GM13976 (cell line): Measurements from ENCODE around the gene SHISA9.

ENCODE experiments used
- DNase-seq: peaks from one replicate; pipeline ENCODE4 v3.0.0; 2012; ENCODE audit warnings: low spot score
- in situ Hi-C: fragments of 300-500 bp; cut with MboI; formaldehyde crosslinking; loops from one replicate; pipeline ENCODE4 v1.12.0; 2022; ENCODE audit warnings: low sequenced_read_pairs, mixed read lengths, inconsistent platforms; ENCODE audit not compliant: unreplicated experiment
- TF ChIP-seq, protein P1 (sequence below): IDR thresholded peaks from 2 replicates; pipeline ENCODE4 v1.5.1; 2012; ENCODE audit warnings: borderline replicate concordance, mild to moderate bottlenecking; ENCODE audit not compliant: insufficient read depth; ENCODE audit errors: extremely low read depth, missing control alignments, control extremely low read depth

Gene SHISA9

DNA sequence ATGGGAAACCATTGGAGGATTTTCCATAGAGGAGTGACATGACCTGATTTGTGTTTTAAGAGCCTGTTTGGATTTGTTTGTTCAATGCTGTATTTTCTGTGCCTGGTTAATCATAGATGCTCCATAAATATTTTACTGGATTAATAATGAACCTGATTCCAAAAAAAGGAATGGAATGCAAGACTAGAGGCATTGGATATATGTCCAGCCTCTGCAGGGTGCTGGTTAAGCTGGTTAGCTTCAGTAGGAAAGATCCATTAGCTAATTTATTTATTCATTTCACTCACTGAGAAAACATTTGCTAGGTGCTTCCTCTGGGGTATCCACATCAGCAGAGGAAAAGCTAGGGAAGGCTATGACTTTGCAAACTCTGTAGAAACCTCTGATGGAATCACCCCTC is 57.7 kb downstream of the SHISA9 start:
- no peak for DNase-seq
- in situ Hi-C loops, result no loop called here
- TF ChIP-seq, protein P1, sequence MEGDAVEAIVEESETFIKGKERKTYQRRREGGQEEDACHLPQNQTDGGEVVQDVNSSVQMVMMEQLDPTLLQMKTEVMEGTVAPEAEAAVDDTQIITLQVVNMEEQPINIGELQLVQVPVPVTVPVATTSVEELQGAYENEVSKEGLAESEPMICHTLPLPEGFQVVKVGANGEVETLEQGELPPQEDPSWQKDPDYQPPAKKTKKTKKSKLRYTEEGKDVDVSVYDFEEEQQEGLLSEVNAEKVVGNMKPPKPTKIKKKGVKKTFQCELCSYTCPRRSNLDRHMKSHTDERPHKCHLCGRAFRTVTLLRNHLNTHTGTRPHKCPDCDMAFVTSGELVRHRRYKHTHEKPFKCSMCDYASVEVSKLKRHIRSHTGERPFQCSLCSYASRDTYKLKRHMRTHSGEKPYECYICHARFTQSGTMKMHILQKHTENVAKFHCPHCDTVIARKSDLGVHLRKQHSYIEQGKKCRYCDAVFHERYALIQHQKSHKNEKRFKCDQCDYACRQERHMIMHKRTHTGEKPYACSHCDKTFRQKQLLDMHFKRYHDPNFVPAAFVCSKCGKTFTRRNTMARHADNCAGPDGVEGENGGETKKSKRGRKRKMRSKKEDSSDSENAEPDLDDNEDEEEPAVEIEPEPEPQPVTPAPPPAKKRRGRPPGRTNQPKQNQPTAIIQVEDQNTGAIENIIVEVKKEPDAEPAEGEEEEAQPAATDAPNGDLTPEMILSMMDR, result no peak

DNA sequence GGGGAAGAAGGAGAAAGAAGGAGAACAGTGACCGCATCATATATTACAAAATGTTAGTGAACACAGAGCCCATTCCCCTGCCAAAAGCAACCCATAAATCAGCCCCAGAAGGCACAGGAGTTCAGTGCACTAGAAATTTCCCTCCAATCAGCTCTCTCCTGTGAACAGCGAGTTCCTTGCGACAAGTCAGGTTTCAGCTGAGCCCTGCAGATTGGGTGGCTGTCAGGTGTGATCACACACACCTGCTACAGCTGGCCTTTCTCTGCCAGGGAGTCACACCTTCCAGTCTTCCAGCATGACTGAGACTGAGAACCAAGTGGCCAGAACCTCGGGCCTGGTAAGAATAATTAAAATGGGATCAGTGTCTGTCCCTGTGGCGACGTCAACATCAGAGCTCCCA is 60.2 kb downstream of the SHISA9 start:
- TF ChIP-seq, protein P1, result no peak
- no peak for DNase-seq
- in situ Hi-C loops, result no loop called here

DNA sequence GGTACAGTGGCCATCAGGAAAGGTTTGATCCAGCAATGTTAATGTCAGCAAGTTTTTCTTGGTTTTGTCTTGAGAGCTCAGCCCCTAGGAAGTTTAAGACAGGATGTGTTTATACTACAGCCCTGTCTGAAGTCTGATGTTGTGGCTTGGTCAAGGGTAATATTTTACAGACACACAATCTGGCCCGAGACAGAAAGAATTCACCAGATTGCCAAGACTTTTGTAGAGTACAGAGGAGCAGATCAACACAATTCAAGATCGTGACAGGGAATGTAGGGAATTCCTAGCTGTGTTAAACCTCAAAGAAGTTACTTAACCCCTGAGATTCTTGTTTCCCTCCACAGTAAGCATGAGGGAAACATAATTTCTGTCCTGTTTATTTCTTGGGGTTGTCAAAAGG is 63.1 kb downstream of the SHISA9 start:
- TF ChIP-seq, protein P1, result no peak
- no peak for DNase-seq
- in situ Hi-C loops, result no loop called here

DNA sequence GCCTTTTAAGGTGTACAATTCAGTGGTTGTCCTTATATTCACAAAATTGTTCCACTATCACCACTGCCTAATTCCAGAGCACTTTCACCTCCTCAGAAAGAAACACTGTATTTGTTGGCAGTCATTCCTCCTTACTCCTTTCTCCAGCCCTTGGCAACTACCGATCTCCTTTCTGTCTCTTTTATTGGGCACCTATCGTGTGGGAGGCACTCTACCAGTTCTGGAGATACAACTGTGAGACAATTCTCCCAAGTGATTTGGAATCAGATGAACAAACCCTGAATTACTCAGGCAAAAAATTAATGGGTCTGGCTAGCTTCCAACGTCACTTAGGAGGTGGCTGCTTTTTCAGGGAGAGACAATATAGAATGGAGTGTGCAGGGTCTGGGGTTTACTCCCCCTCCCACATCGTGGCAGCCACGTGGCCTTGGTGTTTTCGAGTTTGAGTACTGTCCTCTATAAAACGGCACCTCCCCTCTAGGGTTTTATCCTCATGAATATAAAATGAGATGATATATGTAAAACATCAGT is 63.9 kb downstream of the SHISA9 start:
- DNase-seq, result no peak
- TF ChIP-seq, protein P1, result no peak
- in situ Hi-C loops, result no loop called here

DNA sequence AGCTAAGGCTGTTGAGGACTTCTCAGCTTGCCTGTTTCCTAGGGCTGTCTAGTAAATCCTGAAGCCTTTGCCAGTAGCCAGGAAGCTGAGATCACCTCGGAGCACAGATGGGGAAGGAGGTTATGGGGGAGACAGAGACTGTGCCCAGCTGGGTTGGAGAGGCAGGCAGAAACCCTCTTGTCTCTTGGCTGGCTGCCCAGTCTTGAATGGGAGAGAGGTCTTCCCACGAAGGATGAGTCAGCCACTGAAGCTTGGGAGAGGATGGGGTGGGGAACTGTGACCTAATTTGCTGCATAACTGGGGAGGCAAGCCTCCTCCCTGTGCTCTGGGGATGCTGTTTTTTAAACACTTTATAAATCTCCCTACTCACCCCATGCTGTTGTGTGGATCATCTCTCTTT is 69.8 kb downstream of the SHISA9 start:
- TF ChIP-seq, protein P1, result no peak
- in situ Hi-C loops, result no loop called here
- no peak for DNase-seq

DNA sequence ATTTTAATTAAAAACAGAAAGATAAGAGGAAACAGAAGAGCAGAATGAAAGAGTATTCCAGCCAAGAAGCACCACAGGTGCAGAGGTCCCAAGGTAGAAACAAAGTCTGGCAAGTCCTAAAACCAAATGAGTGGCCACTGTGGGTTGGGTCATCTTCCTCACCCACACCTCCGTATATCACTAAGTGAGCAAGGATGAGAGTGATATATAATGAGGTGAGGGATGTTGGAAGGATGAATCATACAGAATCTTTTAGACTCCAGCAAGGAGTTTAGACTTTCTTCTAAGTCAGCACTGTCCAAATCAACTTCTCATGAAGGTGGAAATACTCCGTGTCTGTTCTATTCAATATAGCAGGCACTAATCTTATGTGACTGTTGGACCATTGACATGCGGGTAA is 70.8 kb downstream of the SHISA9 start:
- in situ Hi-C loops, result no loop called here
- no peak for DNase-seq
- TF ChIP-seq, protein P1, result no peak

DNA sequence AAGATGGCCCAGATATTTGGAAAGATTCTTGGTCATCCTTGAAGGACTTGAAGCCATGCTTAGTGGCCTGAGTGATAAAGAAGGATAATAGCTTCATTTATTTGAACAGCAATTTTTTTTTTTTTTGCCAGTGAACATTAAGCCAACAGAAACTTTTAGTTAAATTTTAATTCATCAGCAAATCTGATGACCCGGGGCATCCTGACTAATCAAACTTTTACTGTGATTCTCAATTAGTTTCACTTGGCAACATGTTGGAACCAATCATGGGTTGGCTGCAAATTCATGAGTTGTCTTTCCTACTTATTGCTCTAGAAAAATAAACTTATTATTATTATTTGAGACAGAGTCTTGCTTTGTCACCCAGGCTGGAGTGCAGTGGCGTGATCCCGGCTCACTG is 74.4 kb downstream of the SHISA9 start:
- in situ Hi-C loops, result no loop called here
- no peak for DNase-seq
- TF ChIP-seq, protein P1, result no peak
